Spleen (tissue), 13 donors: ENCODE results near the gene EDIL3. TPM values are rescaled to one million over a fixed set of nuclear protein-coding genes. Genes with fewer than 3 reads are reported as not detected.
A peak's percentile ranks its signal among the peaks of the same experiment; 100 is the strongest.

Experiments used
- DNase-seq: peaks from one replicate; pipeline ENCODE4 v3.0.0-alpha.2; 2020
- H3K27ac ChIP-seq, 8 donors: fragments of 200-600 bp; sonication (generic) in 7 of 8; 1 replicate in 4 of 8; 2 replicates in 4 of 8; pipeline versions ENCODE4 v1.5.0 to v1.8.0; 2016 to 2021; ENCODE audit warnings: inconsistent platforms in 4 of 8, mild to moderate bottlenecking in 4 of 8, moderate library complexity in 1 of 8
- H3K27me3 ChIP-seq, 7 donors: fragments of 200-600 bp; sonication (generic) in 6 of 7; replicated peaks in 1 of 7; 1 replicate in 4 of 7; 2 replicates in 3 of 7; pipeline versions ENCODE4 v1.5.0 to v1.8.0; 2016 to 2021; ENCODE audit warnings: inconsistent platforms in 3 of 7, mild to moderate bottlenecking in 1 of 7
- H3K36me3 ChIP-seq, 6 donors: fragments of 200-600 bp; sonication (generic) in 5 of 6; 1 replicate in 4 of 6; 2 replicates in 2 of 6; pipeline versions ENCODE4 v1.5.0 to v1.8.0; 2016 to 2021; ENCODE audit warnings: inconsistent platforms in 2 of 6
- H3K4me1 ChIP-seq, 6 donors: fragments of 200-600 bp; sonication (generic) in 5 of 6; 1 replicate in 3 of 6; 2 replicates in 3 of 6; pipeline versions ENCODE4 v1.5.0 to v1.8.0; 2016 to 2021; ENCODE audit warnings: inconsistent platforms in 3 of 6
- H3K4me3 ChIP-seq, 8 donors: fragments of 200-600 bp; sonication (generic) in 7 of 8; 1 replicate in 4 of 8; 2 replicates in 4 of 8; pipeline versions ENCODE4 v1.5.0 to v1.8.0; 2016 to 2021; ENCODE audit warnings: inconsistent platforms in 4 of 8, mild to moderate bottlenecking in 4 of 8, moderate library complexity in 2 of 8
- H3K9me3 ChIP-seq, 8 donors: fragments of 200-600 bp; sonication (generic) in 7 of 8; 1 replicate in 4 of 8; 2 replicates in 4 of 8; pipeline versions ENCODE4 v1.5.0 to v1.8.0; 2016 to 2021; ENCODE audit warnings: inconsistent platforms in 4 of 8
- POLR2A ChIP-seq, 3 donors: fragments of 450-650 bp; IDR thresholded peaks; one replicate each; pipeline ENCODE4 v1.5.1; 2017; ENCODE audit warnings: antibody characterized with exemption in 3 of 3, mild to moderate bottlenecking in 1 of 3
- POLR2AphosphoS5 ChIP-seq, 3 donors: sonication (generic); formaldehyde crosslinking; IDR thresholded peaks; one replicate each; pipeline ENCODE4 v1.5.1; 2017; ENCODE audit warnings: antibody characterized with exemption in 3 of 3
- WGBS, 5 donors: extraction: QIAGEN DNeasy Blood & Tissue Kit in 3 of 5; methylation state at CpG; one replicate each; pipeline versions ENCODE4 v1.1.5 to v1.1.7; 2013 to 2018; 5-methylcytosine and 5-hydroxymethylcytosine counted together
- intact Hi-C: fragments of 100-400 bp; cut with DNase I; formaldehyde crosslinking; loops from one replicate; pipeline ENCODE4 v1.15.0; 2023; ENCODE audit warnings: low total_unique reads
- long read RNA-seq, 2 donors: transcript quantifications; one replicate each; lab custom pipeline, GENCODE V29; 2026
- polyA plus RNA-seq, 3 donors: library from polyadenylated mRNA; stranded (reverse); fragments of 200-250 nt; gene quantifications; one replicate each; pipeline ENCODE4 v1.2.1, GENCODE V29; 2013
- total RNA-seq, 7 donors: library from RNA; depleted of rRNA in 3 of 7; stranded (reverse); fragments of >200 nt in 3 of 7; fragmentation: NEBNext Ultra II Directional in 4 of 7; extraction: Animal tissue kit (Norgen Biotek cat#: 25700) in 4 of 7; gene quantifications; one replicate each; pipeline versions ENCODE4 v1.1.0 to v1.2.1, GENCODE V29; 2016 to 2021
- TF ChIP-seq, protein P1 (sequence below), 11 experiments: fragments of 200-600 bp in 7 of 11; fragments of 450-650 bp in 4 of 11; sonication (generic) in 4 of 11; IDR thresholded peaks in 8 of 11; conservative IDR thresholded peaks in 3 of 11; 1 replicate in 7 of 11; 2 replicates in 4 of 11; pipeline versions ENCODE4 v1.4.0 to v1.8.0; 2016 to 2021; ENCODE audit warnings: antibody characterized with exemption in 11 of 11, inconsistent platforms in 4 of 11, mild to moderate bottlenecking in 1 of 11
- donor health status: healthy with polysubstance abuse.
- donor health status: DM: no; HTN: no; CAD: no; lungs with moderate emphysema.
- donor health status: DM: no; HTN: no; CAD: no.
- donor health status: Bipolar disorder and iron deficiency.
- donor health status: healthy.
- donor health status: DM: no; HTN: no; CAD: no.
- donor health status: DM: yes; HTN: yes; CAD: no.

Gene EDIL3
- total RNA-seq = 1 to 10 TPM in 6 of 7 donors, under 1 TPM in 1; 0.61 to 2.9 (median 2.4) TPM
- 1 to 10 TPM in 2 of 3 donors, under 1 TPM in 1; 0.83 to 2.0 (median 1.1) TPM for polyA plus RNA-seq
- long read RNA-seq, donor 1, full-length matches to known transcripts = 4 of 28 reads
- long read RNA-seq, donor 1, partial matches to known transcripts = 24 of 28 reads
- long read RNA-seq, donor 1, other reads (novel, unspliced or antisense) = 0 of 28 reads
- long read RNA-seq, donor 2, full-length matches to known transcripts = 2 of 2 reads
- long read RNA-seq, donor 2, partial matches to known transcripts = 0 of 2 reads
- long read RNA-seq, donor 2, other reads (novel, unspliced or antisense) = 0 of 2 reads

DNA sequence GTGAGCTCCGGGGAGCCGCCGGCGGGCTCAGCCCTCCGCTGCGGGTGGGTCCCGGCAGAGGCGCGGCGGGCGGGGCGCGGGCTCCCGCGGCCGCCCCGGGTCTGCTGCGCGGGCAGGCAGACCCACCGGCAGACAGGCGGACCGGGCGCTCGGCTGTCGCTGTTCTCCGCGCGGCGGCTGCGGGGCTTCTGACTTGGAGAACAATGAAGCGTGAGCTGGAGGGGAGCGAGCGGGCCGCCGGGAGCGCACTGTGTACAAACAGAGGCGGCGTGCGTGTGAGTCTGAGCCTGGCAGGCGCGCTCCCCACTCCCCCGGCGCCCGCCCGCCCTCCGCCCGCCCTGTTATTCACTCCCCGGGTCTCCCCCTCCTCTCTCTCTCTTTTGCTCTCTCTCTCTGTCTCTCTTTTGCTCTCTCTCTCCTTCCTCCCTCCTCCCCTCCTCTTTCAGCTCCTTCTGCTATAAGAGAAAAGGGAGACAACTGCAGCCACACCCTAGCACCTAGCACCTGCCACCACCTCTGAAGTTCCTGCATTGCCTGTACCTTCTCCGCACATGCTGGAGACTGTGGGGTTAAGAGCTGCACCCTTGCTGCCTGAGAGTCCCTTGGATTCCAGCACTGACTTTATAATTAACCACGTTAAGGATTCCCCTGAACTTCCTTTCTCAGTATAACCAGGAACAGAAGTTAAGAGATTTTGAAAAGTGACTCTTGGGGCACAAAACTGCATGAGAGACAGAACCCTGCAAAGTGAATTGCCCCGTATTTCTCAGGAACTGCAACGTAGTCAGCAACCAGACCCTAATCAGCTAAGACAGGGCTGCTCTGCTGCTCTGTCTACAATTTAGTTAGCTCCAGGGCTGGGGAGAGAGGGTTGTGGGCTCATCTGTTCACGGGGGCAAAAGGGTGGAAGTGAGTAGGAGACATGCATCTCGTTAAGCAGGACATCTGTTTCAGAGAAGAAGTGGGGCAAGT, at the start of gene EDIL3:
TSS of gene EDIL3 (minus strand) at position 277 of the 972 bp plus-strand sequence. CDS start 506 bp downstream, outside the sequence.
- intact Hi-C loops = no loop called here
- H3K27ac ChIP-seq = no peak within 1 kb of the TSS
- peak within 1 kb of the TSS in 7 of 8 donors; percentile 12 to 58 (median 23) for H3K4me3 ChIP-seq
- peaks cover 0 to 65% (median 44%) of the 10 kb centered on the region in 7 donors for H3K27me3 ChIP-seq
- 1 to 3% (median 2%) methylated on average over 26 to 54 of the region's 54 CpGs for WGBS, 5 donors
- H3K9me3 ChIP-seq = no peaks in the 10 kb centered on the region
- H3K4me1 ChIP-seq = peaks cover 0 to 35% (median 23%) of the 10 kb centered on the region in 6 donors
- peak; percentile 69 for DNase-seq
- H3K36me3 ChIP-seq = no peaks in the 10 kb centered on the region
- TF ChIP-seq POLR2A (IDR thresholded peaks at IDR 0.05) (no peak), POLR2AphosphoS5 (IDR thresholded peaks at IDR 0.05) (no peak)
- TF ChIP-seq, protein P1, sequence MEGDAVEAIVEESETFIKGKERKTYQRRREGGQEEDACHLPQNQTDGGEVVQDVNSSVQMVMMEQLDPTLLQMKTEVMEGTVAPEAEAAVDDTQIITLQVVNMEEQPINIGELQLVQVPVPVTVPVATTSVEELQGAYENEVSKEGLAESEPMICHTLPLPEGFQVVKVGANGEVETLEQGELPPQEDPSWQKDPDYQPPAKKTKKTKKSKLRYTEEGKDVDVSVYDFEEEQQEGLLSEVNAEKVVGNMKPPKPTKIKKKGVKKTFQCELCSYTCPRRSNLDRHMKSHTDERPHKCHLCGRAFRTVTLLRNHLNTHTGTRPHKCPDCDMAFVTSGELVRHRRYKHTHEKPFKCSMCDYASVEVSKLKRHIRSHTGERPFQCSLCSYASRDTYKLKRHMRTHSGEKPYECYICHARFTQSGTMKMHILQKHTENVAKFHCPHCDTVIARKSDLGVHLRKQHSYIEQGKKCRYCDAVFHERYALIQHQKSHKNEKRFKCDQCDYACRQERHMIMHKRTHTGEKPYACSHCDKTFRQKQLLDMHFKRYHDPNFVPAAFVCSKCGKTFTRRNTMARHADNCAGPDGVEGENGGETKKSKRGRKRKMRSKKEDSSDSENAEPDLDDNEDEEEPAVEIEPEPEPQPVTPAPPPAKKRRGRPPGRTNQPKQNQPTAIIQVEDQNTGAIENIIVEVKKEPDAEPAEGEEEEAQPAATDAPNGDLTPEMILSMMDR (IDR thresholded peaks at IDR 0.05 in 8 of 11, conservative IDR thresholded peaks at IDR 0.05 in 3 of 11) = no peak

- Histone ChIP-seq H3K4me1 (no peaks in the 10 kb centered on the region), H3K9me3 (peaks cover 0 to 9% (median 1%) of the 10 kb centered on the region in 8 donors), H3K27me3 (no peaks in the 10 kb centered on the region), H3K27ac (no peak overlapping the region), H3K4me3 (no peak overlapping the region), H3K36me3 (no peaks in the 10 kb centered on the region)
- TF ChIP-seq POLR2A (IDR thresholded peaks at IDR 0.05) (no peak), POLR2AphosphoS5 (IDR thresholded peaks at IDR 0.05) (no peak)
- TF ChIP-seq, protein P1 (IDR thresholded peaks at IDR 0.05 in 8 of 11, conservative IDR thresholded peaks at IDR 0.05 in 3 of 11) = no peak
- WGBS, 5 donors = 79 to 95% (median 88%) methylated on average over 1 of the region's 1 CpG
- intact Hi-C loops = no loop called here
- DNase-seq = no peak
These were observed 48.8 kb upstream of the EDIL3 start for GRCh38 chr5:84433461-84433860.

- Histone ChIP-seq H3K4me1 (no peaks in the 10 kb centered on the region), H3K27me3 (no peaks in the 10 kb centered on the region), H3K4me3 (no peak overlapping the region), H3K9me3 (peaks cover 0 to 18% (median 8%) of the 10 kb centered on the region in 8 donors), H3K27ac (no peak overlapping the region), H3K36me3 (no peaks in the 10 kb centered on the region)
- intact Hi-C loops = no loop called here
- WGBS, 5 donors = 45 to 88% (median 79%) methylated on average over 3 of the region's 3 CpGs
- DNase-seq = no peak
- no peak for TF ChIP-seq POLR2A (IDR thresholded peaks at IDR 0.05)
- TF ChIP-seq, protein P1 (IDR thresholded peaks at IDR 0.05 in 8 of 11, conservative IDR thresholded peaks at IDR 0.05 in 3 of 11) = no peak
- TF ChIP-seq POLR2AphosphoS5 (IDR thresholded peaks at IDR 0.05) = no peak
These were observed 46.4 kb upstream of the EDIL3 start for GRCh38 chr5:84430863-84431663.
